Posterior vena cava (tissue), 2 donors: Measurements from ENCODE around the gene CTSV. TPM values are rescaled to one million over a fixed set of nuclear protein-coding genes. Genes with fewer than 3 reads are reported as not detected.
"Not testable (repeated sequence)": the region's sequence is repeated elsewhere in the genome, so short reads cannot be mapped to it uniquely, and the experiment has no call there.

Experiments
- DNase-seq: peaks from one replicate; pipeline ENCODE4 v3.0.0-alpha.2; 2020; ENCODE audit warnings: low spot score
- intact Hi-C, 2 donors: fragments of 100-400 bp; cut with DNase I; formaldehyde crosslinking; loops; one replicate each; pipeline versions ENCODE4 v1.14.1 to v1.14.2; 2022 to 2023
- total RNA-seq, 2 donors: library from RNA; stranded (reverse); fragmentation: NEBNext Ultra II Directional; extraction: Animal tissue kit (Norgen Biotek cat#: 25700); gene quantifications; one replicate each; pipeline ENCODE4 v1.2.1, GENCODE V29; 2021
- donor health status: DM: yes; HTN: yes; CAD: no.
- donor health status: DM: yes; HTN: yes; CAD: no.

The CTSV gene
- total RNA-seq, 2 donors from 2014 or later, result not detected

DNA sequence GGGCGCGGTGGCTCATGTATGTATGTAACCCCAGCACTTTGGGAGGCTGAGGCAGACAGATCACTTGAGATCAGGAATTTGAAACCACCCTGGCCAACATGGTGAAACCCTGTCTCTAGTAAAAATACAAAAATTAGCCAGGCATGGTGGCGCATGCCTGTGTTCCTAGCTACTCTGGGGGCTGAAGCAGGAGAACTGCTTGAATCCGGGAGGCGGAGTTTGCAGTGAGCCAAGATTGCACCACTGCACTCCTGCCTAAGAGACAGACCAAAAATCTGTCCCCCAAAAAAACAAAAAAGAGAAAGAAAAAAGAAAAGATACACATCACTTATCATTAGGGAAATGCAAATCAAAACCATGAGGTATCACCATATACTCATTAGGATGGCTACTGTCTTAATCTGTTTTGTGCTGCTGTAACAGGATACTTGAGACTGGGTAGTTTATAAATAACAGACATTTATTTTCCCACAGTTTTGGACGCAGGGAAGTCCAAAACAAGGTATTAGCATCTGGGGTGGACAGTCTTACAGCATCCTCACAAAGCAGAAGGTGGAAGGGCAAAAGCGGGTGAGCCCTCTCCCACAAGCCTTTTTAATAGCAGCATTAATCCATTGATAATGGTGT lies 55.3 kb downstream of the CTSV start:
- intact Hi-C loops, result not testable (repeated sequence)

More for the DNA sequence above, 55.3 kb downstream of the CTSV start:
- DNase-seq, result not testable (repeated sequence)

Other genes starting within 250 kb of the CTSV start
- gene ZNF782, start 184.6 kb downstream of the CTSV start, total RNA-seq, result 1 to 10 TPM; 5.8 to 6.4 TPM
- gene NUTM2G, start 110.3 kb downstream of the CTSV start, total RNA-seq, result not detected